NCI-H2029 treated with DMSO at 0.1 percent for 48 hours (cell line): Measurements from ENCODE around the gene DYNC1H1.

Source experiments
- DNase-seq: peaks from one replicate; lab custom pipeline; 2025; lab: John Stamatoyannopoulos, UW

Gene DYNC1H1

DNA sequence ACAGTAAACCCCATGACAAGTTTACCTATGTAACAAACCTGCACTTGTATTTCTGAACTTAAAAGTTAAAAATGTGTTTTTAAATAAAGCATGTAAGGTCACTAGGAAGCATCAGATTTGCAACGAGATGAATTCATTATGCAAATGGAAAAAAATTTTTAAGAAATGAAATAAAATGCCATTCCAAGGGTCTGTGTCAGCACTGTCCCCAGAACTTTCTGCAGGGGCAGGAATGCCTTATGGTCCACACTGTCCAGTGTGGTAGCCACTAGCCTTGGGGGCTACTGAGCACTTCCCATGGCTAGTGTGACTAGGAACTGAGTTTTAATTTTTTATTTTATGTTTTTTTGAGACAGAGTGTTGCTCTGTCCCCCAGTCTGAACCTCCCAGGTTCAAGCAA, 73.3 kb downstream of the DYNC1H1 start:
- DNase-seq = no peak

DNA sequence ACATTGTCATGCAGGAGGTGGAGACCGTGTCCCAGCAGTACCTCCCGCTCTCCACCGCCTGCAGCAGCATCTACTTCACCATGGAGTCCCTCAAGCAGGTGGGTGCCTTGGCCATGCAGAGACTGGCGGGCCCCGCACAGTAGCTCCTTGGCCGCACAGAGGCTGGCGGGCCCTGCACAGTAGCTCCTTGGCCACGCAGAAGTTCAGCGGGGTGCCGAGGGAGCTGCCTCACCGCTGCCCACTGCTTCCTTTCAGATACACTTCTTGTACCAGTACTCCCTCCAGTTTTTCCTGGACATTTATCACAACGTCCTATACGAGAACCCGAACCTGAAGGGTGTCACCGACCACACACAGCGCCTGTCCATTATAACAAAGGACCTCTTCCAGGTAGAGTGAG, 74.8 kb downstream of the DYNC1H1 start:
- no peak for DNase-seq

DNA sequence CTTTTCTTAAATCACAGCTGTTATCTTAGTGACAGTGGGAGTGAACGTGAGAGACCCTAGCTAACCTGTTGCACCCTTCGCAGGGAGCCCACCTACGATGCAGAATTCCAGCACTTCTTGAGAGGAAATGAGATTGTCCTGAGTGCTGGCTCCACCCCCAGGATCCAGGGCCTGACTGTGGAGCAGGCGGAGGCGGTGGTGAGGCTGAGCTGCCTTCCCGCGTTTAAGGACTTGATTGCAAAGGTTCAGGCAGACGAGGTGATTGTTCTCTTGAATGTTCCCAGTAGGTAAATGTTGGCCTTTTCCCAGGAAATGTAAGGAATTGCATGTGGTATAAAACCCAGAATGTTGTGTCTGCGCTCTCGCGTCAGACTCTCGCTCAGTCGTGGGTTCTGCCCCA, 75.8 kb downstream of the DYNC1H1 start:
- no peak for DNase-seq

GRCh38 chr14:102042699-102043098, 78.3 kb downstream of the DYNC1H1 start:
- DNase-seq = no peak

DNA sequence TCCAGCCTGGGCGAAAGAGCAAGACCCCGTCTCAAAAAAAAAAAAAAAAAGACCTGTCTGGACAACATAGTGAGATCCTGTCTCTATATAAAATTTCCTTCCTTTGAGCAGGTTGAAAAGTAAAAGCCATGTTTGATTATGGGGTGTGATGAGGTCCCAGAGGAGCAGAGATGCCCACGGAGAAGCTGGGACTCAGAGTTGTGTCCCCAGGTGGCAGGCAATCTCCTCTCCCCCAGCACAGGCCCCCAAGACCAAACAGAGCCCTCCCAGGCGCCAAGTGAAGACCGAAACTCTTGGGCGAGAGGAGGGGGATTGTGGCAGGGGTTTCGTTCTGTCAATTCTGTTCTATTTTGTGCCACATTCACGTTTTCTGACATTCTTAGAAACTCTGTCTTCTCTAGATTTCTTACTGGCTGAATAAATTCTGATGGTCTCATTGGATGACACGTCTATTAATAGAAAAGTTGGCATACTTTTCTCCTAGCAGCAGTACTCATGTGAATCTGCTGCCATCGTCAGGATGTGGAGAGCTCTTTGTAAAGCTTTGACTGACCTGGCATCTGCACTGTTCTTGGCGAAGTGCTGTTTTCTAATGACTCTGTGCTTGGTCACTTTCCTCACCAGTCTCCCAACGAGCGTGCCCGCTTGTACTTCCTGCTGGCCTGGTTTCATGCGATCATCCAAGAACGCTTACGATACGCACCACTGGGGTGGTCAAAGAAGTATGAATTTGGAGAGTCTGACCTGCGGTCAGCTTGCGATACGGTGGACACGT, 79.1 kb downstream of the DYNC1H1 start:
- no peak for DNase-seq

DNA sequence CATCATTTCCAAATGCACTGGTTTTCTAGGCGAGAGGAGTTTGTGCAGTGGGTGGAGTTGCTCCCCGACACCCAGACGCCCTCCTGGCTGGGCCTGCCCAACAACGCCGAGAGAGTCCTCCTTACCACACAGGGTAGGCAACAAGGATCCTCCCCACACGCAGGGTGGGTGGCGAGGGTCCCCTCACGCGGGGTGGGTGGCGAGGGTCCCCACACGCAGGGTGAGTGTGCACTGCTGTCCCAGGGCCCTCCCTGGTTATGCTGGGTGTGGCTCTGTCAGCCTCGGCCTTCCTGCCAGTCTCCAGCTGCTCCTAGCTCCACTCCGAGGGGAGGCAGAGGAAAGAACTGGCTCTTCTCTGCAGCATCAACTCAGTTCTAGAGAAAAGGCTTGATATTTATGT, 80.2 kb downstream of the DYNC1H1 start:
- no peak for DNase-seq

- peak; percentile 0 for DNase-seq
These were observed 82.2 kb downstream of the DYNC1H1 start for GRCh38 chr14:102046337-102047278.

DNA sequence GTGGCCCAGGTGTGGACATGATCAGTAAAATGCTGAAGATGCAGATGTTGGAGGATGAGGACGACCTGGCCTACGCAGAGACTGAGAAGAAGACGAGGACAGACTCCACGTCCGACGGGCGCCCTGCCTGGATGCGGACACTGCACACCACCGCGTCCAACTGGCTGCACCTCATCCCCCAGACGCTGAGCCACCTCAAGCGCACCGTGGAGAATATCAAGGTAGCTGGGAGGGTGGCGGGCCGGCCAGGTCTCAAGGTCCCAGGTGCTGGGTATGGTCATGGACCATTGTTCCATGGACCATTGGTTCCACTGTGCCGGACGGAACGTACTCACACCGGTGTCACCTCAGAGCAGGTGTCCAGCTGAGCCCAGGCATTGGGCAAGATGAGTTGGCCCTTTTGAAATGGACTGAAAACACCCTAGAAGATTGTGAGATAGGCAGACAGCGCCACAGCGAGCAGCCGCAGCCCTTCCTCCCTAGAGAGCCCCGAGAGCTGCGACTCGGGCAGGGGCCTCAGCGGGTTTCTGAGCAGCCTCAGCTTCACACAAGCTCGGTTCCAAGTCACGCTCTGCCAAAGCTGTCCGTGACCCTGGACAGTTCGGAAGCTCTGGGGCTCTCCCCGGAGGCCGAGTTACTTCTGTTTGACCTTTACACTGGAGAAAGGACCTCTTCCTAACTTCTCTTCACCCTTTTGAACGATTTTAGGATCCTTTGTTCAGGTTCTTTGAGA, 83.6 kb downstream of the DYNC1H1 start:
- no peak for DNase-seq

DNA sequence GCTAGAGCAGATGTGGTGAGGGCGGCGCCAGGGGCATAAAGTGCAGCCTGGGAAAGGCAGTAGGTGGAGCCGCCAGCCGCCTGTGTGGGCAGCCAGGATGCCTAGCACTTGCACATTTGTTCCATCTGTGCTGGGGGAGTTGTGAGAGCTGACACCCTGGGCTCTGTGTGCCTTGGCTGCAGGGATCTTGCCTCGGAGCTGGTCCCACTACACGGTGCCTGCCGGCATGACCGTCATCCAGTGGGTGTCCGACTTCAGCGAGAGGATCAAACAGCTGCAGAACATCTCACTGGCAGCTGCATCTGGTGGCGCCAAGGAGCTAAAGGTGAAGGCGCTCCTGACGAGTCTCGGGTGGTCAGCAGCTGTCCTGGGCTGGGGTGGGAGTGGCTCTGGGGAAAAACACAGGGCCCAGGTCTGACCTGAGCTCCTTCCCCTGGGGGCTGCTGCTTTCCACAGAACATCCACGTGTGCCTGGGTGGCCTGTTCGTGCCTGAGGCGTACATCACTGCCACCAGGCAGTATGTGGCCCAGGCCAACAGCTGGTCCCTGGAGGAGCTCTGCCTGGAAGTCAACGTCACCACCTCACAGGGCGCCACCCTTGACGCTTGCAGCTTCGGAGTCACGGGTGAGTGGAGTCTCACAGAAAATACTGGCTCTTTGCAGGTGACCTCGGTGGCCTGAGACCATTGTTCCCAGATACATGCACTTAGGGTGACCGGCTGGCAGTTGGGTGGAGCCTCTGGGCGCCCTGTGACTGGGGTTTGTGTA, 85.1 kb downstream of the DYNC1H1 start:
- no peak for DNase-seq

DNA sequence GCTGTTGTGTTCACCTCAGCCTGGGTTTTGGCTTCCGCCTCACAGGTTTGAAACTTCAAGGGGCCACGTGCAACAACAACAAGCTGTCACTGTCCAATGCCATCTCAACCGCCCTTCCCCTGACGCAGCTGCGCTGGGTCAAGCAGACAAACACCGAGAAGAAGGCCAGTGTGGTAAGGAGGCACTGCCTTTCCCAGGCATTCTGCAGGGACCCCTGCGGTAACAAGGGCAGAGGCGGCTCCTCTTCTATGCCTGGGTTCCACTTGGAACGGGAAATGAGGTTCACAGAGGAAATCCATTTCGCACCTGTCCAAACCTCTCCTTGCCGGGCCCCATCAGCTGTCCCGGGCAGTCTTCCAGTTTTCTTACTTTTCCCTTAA, 85.6 kb downstream of the DYNC1H1 start:
- DNase-seq = no peak

GRCh38 chr14:102050625-102051024, 86.3 kb downstream of the DYNC1H1 start:
- no peak for DNase-seq

- no peak for DNase-seq
These were observed 88.1 kb downstream of the DYNC1H1 start for GRCh38 chr14:102052522-102052921.

DNA sequence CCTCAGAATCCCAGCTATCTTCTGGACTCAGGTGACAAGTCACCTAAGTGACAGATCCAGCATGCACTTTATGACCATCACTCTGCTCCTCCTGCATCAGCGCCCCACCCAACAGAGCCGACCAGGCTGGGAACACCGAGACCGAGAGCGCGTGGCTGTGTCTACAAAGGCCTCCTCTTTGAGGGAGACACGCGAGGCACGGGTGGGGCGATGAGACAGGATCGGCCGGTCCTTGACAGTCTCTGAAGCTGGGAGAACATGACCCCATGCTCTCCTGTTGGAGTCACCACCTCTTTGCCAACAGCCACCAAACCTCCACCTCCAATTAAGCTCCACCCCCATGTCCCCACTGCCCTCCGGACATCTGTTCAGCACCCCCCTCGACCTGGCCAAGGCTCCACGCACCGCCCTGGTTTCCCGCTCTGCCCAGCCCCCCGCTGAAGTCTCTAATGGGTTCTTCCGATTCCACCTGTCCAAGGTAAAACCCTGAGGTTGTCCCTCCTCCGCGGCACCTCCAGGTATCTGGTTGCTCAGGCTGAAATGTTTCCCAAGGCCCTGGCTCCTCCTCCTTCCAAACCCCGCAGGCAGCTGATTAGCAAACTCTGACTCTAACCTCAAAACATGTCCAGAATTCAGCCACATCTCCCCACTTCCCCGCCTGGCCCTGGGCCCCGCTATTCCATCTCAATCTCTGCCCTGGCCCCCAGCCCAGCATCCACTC, 91.0 kb downstream of the DYNC1H1 start:
- DNase-seq = no peak

DNA sequence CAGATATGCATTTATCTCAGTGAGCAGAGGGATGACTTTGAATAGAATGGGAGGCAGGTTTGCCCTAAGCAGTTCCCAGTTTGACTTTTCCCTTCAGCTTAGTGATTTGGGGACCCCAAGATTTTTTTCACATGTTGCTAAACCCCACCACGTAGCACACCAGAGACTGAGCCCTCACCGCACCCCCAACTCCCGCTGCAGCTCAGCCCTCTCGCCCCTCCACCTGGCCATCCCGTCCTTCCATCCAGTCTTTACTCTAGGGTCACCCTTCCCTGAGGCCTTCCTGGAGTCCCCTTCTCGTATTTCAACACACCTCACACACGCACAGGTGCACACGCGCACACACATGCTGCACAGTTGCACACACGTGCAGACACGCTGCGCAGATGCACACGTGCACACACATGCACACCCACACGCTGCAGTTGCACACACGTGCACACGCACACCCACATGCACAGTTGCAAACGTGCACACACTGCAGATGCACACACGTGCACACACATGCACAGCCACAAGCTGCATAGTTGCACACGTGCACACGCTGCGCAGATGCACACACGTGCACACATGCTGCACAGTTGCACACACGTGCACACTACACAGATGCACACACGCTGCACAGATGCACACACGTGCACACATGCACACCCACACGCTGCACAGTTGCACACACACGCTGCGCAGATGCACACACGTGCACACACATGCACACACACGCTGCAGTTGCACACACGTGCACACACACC, 92.5 kb downstream of the DYNC1H1 start:
- DNase-seq = no peak

DNA sequence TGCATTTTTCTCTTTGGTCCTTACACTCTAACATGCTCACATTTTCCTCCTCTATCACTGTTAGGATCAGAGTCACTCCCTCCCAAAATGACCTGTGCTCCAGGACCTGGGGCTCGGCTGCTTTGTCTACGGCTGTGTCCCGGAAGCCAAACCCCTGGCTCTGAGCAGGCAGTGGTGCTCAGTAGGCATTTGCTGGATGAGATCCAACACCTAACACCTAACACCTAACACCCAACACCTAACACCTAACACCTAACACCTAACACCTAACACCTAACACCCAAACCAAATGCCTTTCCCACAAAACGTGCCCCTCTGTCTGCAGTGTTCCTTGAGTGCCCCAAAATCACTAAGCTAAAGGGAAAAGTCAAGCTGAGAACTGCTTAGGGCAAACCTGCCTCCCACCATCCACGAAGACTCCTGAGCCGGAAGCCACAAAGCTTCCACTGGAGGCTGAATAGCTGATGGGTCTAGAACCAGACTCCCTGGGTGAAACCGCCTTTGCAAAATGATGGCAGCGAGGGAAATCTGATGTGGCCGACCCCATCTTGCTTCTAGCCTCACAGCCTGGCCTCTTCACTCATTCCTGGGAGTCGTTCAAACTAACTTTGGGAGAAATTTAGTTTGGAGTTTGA, 93.2 kb downstream of the DYNC1H1 start:
- DNase-seq = no peak

DNA sequence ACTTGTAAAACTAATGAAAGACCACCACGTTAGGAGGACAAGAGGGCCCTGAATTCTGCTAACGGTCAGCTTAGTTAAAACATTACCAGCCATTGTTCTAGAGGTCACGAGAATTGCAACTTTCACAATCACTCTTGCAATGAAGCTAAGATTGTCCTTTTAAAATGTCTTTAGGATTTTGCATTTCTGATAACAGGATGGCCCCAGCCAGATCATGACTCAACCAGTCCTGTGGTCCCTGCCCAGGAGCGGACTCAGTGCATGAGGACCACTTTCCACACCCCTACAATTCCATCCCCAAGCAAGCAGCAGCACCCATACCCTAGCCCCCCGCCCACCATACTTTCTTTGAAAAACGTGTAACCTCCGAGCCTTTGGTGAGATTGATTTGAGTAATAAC, 93.8 kb downstream of the DYNC1H1 start:
- no peak for DNase-seq

GRCh38 chr14:102058961-102059360, 94.6 kb downstream of the DYNC1H1 start:
- no peak for DNase-seq

DNA sequence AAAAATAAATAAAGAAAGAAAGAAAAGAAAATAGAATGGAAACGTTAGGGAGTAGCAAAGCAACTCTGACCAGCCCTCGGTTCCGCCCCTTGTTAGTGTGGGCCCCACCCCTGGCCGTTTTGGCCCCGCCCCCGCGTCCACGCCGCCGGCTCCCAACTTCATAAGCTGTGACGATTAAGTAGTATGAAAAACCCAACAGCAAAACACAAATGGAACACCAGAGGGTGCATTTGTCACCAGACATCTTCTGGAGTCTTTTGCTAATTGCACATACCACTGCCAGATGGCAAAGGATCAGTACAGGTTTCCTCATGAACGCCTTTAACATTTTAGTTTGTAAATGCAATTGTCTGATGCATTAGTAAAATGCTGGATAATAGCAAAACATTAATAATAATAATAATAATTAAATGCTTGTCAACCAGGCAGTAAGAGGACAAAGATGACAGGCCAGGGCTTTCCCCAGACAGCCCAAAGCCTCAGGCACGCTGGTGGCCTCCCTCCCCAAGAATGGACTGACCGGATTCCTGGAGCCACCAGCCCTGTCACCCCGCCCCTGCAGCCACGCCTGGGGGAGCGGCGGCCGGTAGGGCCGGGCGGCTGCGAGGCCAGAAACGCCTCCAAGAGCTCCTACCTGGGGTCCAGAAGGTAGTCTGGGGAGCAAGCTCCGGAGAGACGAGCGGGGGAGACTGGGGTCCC, 98.9 kb downstream of the DYNC1H1 start:
- no peak for DNase-seq

DNA sequence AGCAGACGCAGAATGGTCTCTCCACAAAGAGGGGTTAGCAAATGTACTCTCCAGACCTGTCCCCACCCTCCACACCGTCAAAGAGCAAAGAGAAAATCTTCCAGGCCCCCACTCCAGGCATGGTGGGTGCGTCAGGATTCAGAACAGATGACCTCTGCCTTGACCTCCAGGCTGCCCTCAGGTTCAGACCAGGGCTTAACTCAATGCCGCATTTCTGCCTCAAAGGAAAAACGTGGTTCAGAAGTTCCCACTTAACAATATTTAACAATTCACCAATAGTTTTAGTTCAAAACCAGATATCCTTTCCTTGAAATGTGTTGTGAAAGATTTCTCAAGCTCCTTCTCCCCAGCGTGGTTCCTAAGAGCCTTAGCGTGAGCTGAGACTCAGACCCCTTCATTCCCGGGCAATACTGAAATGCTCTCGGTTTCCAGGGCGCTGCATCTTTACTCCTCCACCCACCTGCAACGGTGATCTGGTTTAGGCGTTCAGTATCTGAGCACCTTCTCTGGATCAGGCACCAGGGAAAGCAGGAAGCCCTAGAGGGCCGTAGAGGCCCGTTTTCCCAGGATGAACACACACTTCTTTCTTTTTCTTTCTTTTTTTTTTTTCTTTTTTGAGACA, 99.5 kb downstream of the DYNC1H1 start:
- no peak for DNase-seq
